Tibial nerve (tissue), 3 donors: ENCODE data around the gene TLR3.

Experiments used
- CTCF ChIP-seq, 5 experiments: fragments of 200-600 bp in 3 of 5; fragments of 450-650 bp in 2 of 5; sonication (generic) in 3 of 5; IDR thresholded peaks; one replicate each; pipeline ENCODE4 v1.5.1; 2016 to 2019; ENCODE audit warnings: antibody characterized with exemption in 5 of 5, mild to moderate bottlenecking in 3 of 5, moderate library complexity in 2 of 5
- POLR2A ChIP-seq, 2 donors: fragments of 450-650 bp; IDR thresholded peaks; one replicate each; pipeline ENCODE4 v1.6.1; 2017; ENCODE audit warnings: antibody characterized with exemption in 2 of 2, mild to moderate bottlenecking in 2 of 2, moderate library complexity in 2 of 2

GRCh38 chr4:186097386-186097785 is 28.4 kb downstream of the TLR3 start:
- TF ChIP-seq POLR2A (IDR thresholded peaks at IDR 0.05) (no peak), CTCF (IDR thresholded peaks at IDR 0.05) (no peak)
